PC-9 (cell line): ENCODE results near the gene SLC35F3.

Experiments used
- CTCF ChIP-seq: fragments of 200-600 bp; sonication (generic); conservative IDR thresholded peaks from 2 replicates; pipeline ENCODE4 v1.6.1; 2017; ENCODE audit warnings: mixed run types, antibody characterized with exemption, mild to moderate bottlenecking, moderate library complexity
- EZH2 ChIP-seq: fragments of 200-600 bp; sonication (generic); IDR thresholded peaks from 2 replicates; pipeline ENCODE4 v1.8.0; 2017; ENCODE audit warnings: antibody characterized with exemption, low read depth

- TF ChIP-seq EZH2 = no peak
- no peak for TF ChIP-seq CTCF
These were observed 404.7 kb downstream of the SLC35F3 start for GRCh38 chr1:234309243-234309597.
